HepG2 (cell line): ENCODE results near the gene TNPO3. TPM values are rescaled to one million over a fixed set of nuclear protein-coding genes. Genes with fewer than 3 reads are reported as not detected.

Experiments used
- ATAC-seq: fragments of 200-7000 bp; cut with Tn5 transposase; 3 replicates; pipeline ENCODE4 v1.9.1; 2020; ENCODE audit warnings: mild to moderate bottlenecking, moderate library complexity
- BruUV-seq: library from RNA; stranded (reverse); fragments of 400-500 nt; replicated peaks from 2 replicates; lab custom pipeline; 2021; lab: Mats Ljungman, UMichigan
- CTCF ChIA-PET: fragments of 300-600 bp; formaldehyde crosslinking; extraction: SDS; loops from one replicate; lab custom pipeline; 2021; ENCODE audit warnings: low total read pairs, inconsistent platforms, low intra/inter-chr PET ratio; lab: Yijun Ruan, JAX
- POLR2A ChIA-PET: fragments of 350-600 bp; sonication (Branson Sonifier 250); formaldehyde crosslinking; loops from one replicate; lab custom pipeline; 2020; ENCODE audit warnings: antibody characterized with exemption, inconsistent platforms; lab: Yijun Ruan, JAX
- DNase-seq: peaks from one replicate; pipeline ENCODE4 v3.0.0-alpha.2; 2015; ENCODE audit warnings: low spot score
- FAIRE-seq: peaks from 3 replicates; lab custom pipeline; 2011; peaks lifted over from hg19 to GRCh38; lab: Jason Lieb, UNC
- H2AFZ ChIP-seq: one replicate; pipeline ENCODE4 v1.6.1; 2011; ENCODE audit warnings: low read length, inconsistent platforms
- H3K27ac ChIP-seq: fragments of 300-600 bp; 3 replicates; pipeline ENCODE4 v1.8.0; 2011; ENCODE audit warnings: mixed run types, mild to moderate bottlenecking, mixed read lengths, low read length, inconsistent platforms; ENCODE audit not compliant: insufficient read depth; ENCODE audit errors: extremely low read length
- H3K27me3 ChIP-seq, 2 experiments: fragments of 200-600 bp in 1 of 2; 2 replicates in 1 of 2; 3 replicates in 1 of 2; pipeline versions ENCODE4 v1.6.0 to v1.8.0; 2011; ENCODE audit warnings: low read length in 2 of 2, mild to moderate bottlenecking in 2 of 2, moderate library complexity in 2 of 2, inconsistent platforms in 1 of 2; ENCODE audit not compliant: insufficient read depth in 2 of 2, control insufficient read depth in 1 of 2
- H3K36me3 ChIP-seq, 2 experiments: fragments of 200-600 bp in 1 of 2; replicated peaks in 1 of 2; 2 replicates in 1 of 2; 3 replicates in 1 of 2; pipeline versions ENCODE4 v1.5.1 to v1.8.0; 2011; ENCODE audit warnings: low read length in 2 of 2, inconsistent platforms in 1 of 2; ENCODE audit not compliant: insufficient read depth in 2 of 2, control insufficient read depth in 1 of 2
- H3K4me1 ChIP-seq: 2 replicates; pipeline ENCODE4 v1.5.1; 2012; ENCODE audit warnings: low read length, inconsistent platforms; ENCODE audit not compliant: insufficient read depth
- H3K4me2 ChIP-seq: 2 replicates; pipeline ENCODE4 v1.6.0; 2011; ENCODE audit warnings: low read depth, low read length, inconsistent platforms
- H3K4me3 ChIP-seq, 3 experiments: fragments of 200-600 bp in 1 of 3; sonication (generic), shearing (Covaris generic) in 1 of 3; replicated peaks in 1 of 3; 2 replicates each; pipeline ENCODE4 v1.5.1; 2011 to 2016; ENCODE audit warnings: low read length in 3 of 3, inconsistent platforms in 2 of 3, low read depth in 2 of 3, mild to moderate bottlenecking in 2 of 3, control low read depth in 1 of 3, mixed read lengths in 1 of 3; ENCODE audit not compliant: insufficient read depth in 1 of 3
- H3K79me2 ChIP-seq: one replicate; pipeline ENCODE4 v1.6.1; 2011; ENCODE audit warnings: low read length, inconsistent platforms; ENCODE audit not compliant: insufficient read depth
- H3K9ac ChIP-seq: 2 replicates; pipeline ENCODE4 v1.6.0; 2011; ENCODE audit warnings: mild to moderate bottlenecking, low read depth, low read length, inconsistent platforms; ENCODE audit not compliant: insufficient read depth
- H3K9me3 ChIP-seq: 2 replicates; pipeline ENCODE4 v1.5.1; 2012; ENCODE audit warnings: mild to moderate bottlenecking, low read length
- H4K20me1 ChIP-seq: 2 replicates; pipeline ENCODE4 v1.6.0; 2011; ENCODE audit warnings: inconsistent platforms, mild to moderate bottlenecking, low read length, moderate library complexity; ENCODE audit not compliant: insufficient read depth
- AGO2 ChIP-seq: fragments of 200-400 bp; formaldehyde crosslinking; optimal IDR thresholded peaks from 2 replicates; pipeline ENCODE3; 2017; ENCODE audit warnings: mild to moderate bottlenecking, low read depth, low read length, moderate library complexity
- BRCA1 ChIP-seq: sonication (generic); formaldehyde crosslinking; IDR thresholded peaks from 2 replicates; pipeline ENCODE4 v1.4.0; 2020; ENCODE audit warnings: missing genetic modification reagents
- NR1H2 ChIP-seq: sonication (generic); formaldehyde crosslinking; IDR thresholded peaks from 2 replicates; pipeline ENCODE4 v1.8.1; 2022; ENCODE audit warnings: low read depth, missing genetic modification reagents, borderline replicate concordance
- PATZ1 ChIP-seq: sonication (generic); formaldehyde crosslinking; IDR thresholded peaks from 2 replicates; pipeline ENCODE4 v1.4.0; 2020; ENCODE audit warnings: missing genetic modification reagents
- POLR2G ChIP-seq: fragments of 200-400 bp; formaldehyde crosslinking; IDR thresholded peaks from 2 replicates; pipeline ENCODE4 v1.6.1; 2018; ENCODE audit warnings: mild to moderate bottlenecking, low read depth, low read length, moderate library complexity
- TEAD3 ChIP-seq: optimal IDR thresholded peaks from 2 replicates; pipeline ENCODE3; 2016; ENCODE audit warnings: borderline replicate concordance
- THAP8 ChIP-seq: sonication (generic); formaldehyde crosslinking; IDR thresholded peaks from 2 replicates; pipeline ENCODE4 v1.5.1; 2020; ENCODE audit warnings: missing genetic modification reagents, mild to moderate bottlenecking, borderline replicate concordance
- ZBTB34 ChIP-seq: sonication (generic); formaldehyde crosslinking; IDR thresholded peaks from 2 replicates; pipeline ENCODE4 v1.8.0; 2022; ENCODE audit warnings: mild to moderate bottlenecking, missing genetic modification reagents
- ZNF124 ChIP-seq: sonication (generic); formaldehyde crosslinking; IDR thresholded peaks from 2 replicates; pipeline ENCODE4 v1.4.0; 2020; ENCODE audit warnings: missing genetic modification reagents
- ZNF281 ChIP-seq: sonication (generic); formaldehyde crosslinking; IDR thresholded peaks from 2 replicates; pipeline ENCODE4 v1.4.0; 2020; ENCODE audit warnings: missing genetic modification reagents, borderline replicate concordance
- ZNF816 ChIP-seq: sonication (generic); formaldehyde crosslinking; IDR thresholded peaks from 2 replicates; pipeline ENCODE4 v1.8.0; 2022; ENCODE audit warnings: missing genetic modification reagents, mild to moderate bottlenecking, borderline replicate concordance
- WGBS: methylation state at CpG from one replicate; pipeline ENCODE4 v1.1.6; 2017; ENCODE audit warnings: low lambda C conversion rate; 5-methylcytosine and 5-hydroxymethylcytosine counted together
- in situ Hi-C: cut with HindIII; loops from 2 replicates; pipeline ENCODE4 v1.10.0; 2017; ENCODE audit warnings: low pct_unique_long_range_greater_than_20kb; ENCODE audit not compliant: extremely low pct_ligation_motif_present
- intact Hi-C: fragments of 100-400 bp; cut with micrococcal nuclease; formaldehyde crosslinking; loops from one replicate; pipeline ENCODE4 v1.10.0; 2022; ENCODE audit not compliant: unreplicated experiment
- polyA plus RNA-seq, 8 experiments: library from polyadenylated mRNA; depleted of rRNA in 3 of 8; stranded (reverse) in 7 of 8; unstranded in 1 of 8; fragments of >200 nt; fragmentation: Illumina TruSeq in 4 of 8; extraction: Trizol in 4 of 8; gene quantifications; 2 replicates each; pipeline versions ENCODE4 v1.2.1 to v1.2.3, GENCODE V29; 2011 to 2016; ENCODE audit warnings: low read depth in 4 of 8, missing spikeins in 1 of 8, mixed read lengths in 1 of 8; ENCODE audit not compliant: insufficient read depth in 1 of 8
- total RNA-seq, 5 experiments: library from RNA; depleted of rRNA; stranded (reverse); fragments of >200 nt; fragmentation: Illumina TruSeq; extraction: Trizol; gene quantifications; 2 replicates each; pipeline ENCODE4 v1.2.3, GENCODE V29; 2016; ENCODE audit warnings: low read depth in 1 of 5

The TNPO3 gene
- total and polyA plus RNA-seq, 2 of the 13 experiments (the other 11 are each of a cell fraction or from before 2014, with no cell fraction given) = 23.8 to 44.6 TPM

- no peak overlapping the region for H3K9ac ChIP-seq
- DNase-seq = no peak
- no peak overlapping the region for H3K27ac ChIP-seq
- peaks cover 11 to 61% of the 10 kb centered on the region in 2 experiments for H3K36me3 ChIP-seq
- TF ChIP-seq ZNF124 (CRISPR knock-in tag) = no peak
- TF ChIP-seq ZNF816 (CRISPR knock-in tag) = no peak
- TF ChIP-seq NR1H2 (CRISPR knock-in tag) = no peak
- no peak for TF ChIP-seq PATZ1
- no peak for TF ChIP-seq AGO2
- no peak for TF ChIP-seq ZNF281 (CRISPR knock-in tag)
- TF ChIP-seq TEAD3 (CRISPR knock-in tag) = no peak
- no peak for TF ChIP-seq BRCA1 (CRISPR knock-in tag)
- TF ChIP-seq THAP8 = no peak
- no peak for TF ChIP-seq POLR2G
- TF ChIP-seq ZBTB34 (CRISPR knock-in tag) = no peak
- in situ Hi-C loops = no loop called here
- H3K4me3 ChIP-seq = no peak overlapping the region
- H3K79me2 ChIP-seq = no peaks in the 10 kb centered on the region
- CTCF ChIA-PET = no interaction called here
- no peak for FAIRE-seq
- H3K27me3 ChIP-seq = no peaks in the 10 kb centered on the region
- no TSS peak for BruUV-seq
- H2AFZ ChIP-seq = no peak overlapping the region
- WGBS = 97% methylated on average over 8 of the region's 8 CpGs
- H3K4me2 ChIP-seq = no peak overlapping the region
- H3K9me3 ChIP-seq = no peaks in the 10 kb centered on the region
- H3K4me1 ChIP-seq = no peaks in the 10 kb centered on the region
- POLR2A ChIA-PET = no interaction called here
- H4K20me1 ChIP-seq = no peaks in the 10 kb centered on the region; the same call in 1 of the 2 replicates
- ATAC-seq = no peak
- intact Hi-C loops = no loop called here
These were observed 93.8 kb downstream of the TNPO3 start for GRCh38 chr7:128961030-128961659.
